ENCODE data around the gene ARFGAP1. TPM values are rescaled to one million over a fixed set of nuclear protein-coding genes. Genes with fewer than 3 reads are reported as not detected.

Gene ARFGAP1
- total and polyA plus RNA-seq, 2 of the 4 experiments (the other 2 are of a cell fraction): 59.1 to 194 TPM

GRCh38 chr20:63297371-63297781 is 24.8 kb downstream of the ARFGAP1 start:
- no peak overlapping the region for H3K4ac ChIP-seq (ENCODE audit: low read depth, low read length)
- H2BK5ac ChIP-seq (ENCODE audit: low read depth, low read length, poor library complexity, severe bottlenecking): no peak overlapping the region
- no peaks in the 10 kb centered on the region for H3K36me3 ChIP-seq (ENCODE audit: control insufficient read depth, insufficient read depth, low read length)
- H3K56ac ChIP-seq (ENCODE audit: extremely low read depth, insufficient read depth, low read length): no peak overlapping the region
- H2AK5ac ChIP-seq (ENCODE audit: low read depth, low read length): no peak overlapping the region
- TF ChIP-seq CEBPB (IDR thresholded peaks at IDR 0.05; ENCODE audit: low read depth, low read length) (no peak), BHLHE40 (IDR thresholded peaks at IDR 0.05; ENCODE audit: low read depth, low read length) (no peak), RAD21 (IDR thresholded peaks at IDR 0.05; ENCODE audit: low read length) (no peak), USF2 (IDR thresholded peaks at IDR 0.05; ENCODE audit: low read depth, low read length) (no peak), FOS (IDR thresholded peaks at IDR 0.05; ENCODE audit: low read depth, low read length) (no peak), MAFK (IDR thresholded peaks at IDR 0.05; ENCODE audit: low read depth, low read length) (no peak), RFX5 (IDR thresholded peaks at IDR 0.05; ENCODE audit: low read depth, low read length) (no peak), ELK1 (IDR thresholded peaks at IDR 0.05; ENCODE audit: borderline replicate concordance, low read depth, low read length) (no peak), CTCF (conservative IDR thresholded peaks at IDR 0.05; ENCODE audit: low read depth, low read length) (no peak), CHD1 (IDR thresholded peaks at IDR 0.05; ENCODE audit: low read depth, low read length) (no peak), NFE2L2 (IDR thresholded peaks at IDR 0.05; ENCODE audit: low read depth, low read length) (no peak), SMC3 (IDR thresholded peaks at IDR 0.05; ENCODE audit: low read depth, low read length) (no peak), MAZ (IDR thresholded peaks at IDR 0.05; ENCODE audit: borderline replicate concordance, low read depth, low read length) (no peak), POLR2A (IDR thresholded peaks at IDR 0.05; ENCODE audit: low read depth, low read length) (no peak), MXI1 (IDR thresholded peaks at IDR 0.05; ENCODE audit: borderline replicate concordance, low read depth, low read length) (no peak), RCOR1 (IDR thresholded peaks at IDR 0.05; ENCODE audit: insufficient replicate concordance, low read length) (no peak)
- H4K8ac ChIP-seq (ENCODE audit: low read depth in 2 of 2, low read length in 2 of 2): no peak overlapping the region
- no peak overlapping the region for H2AFZ ChIP-seq (replicated peaks; ENCODE audit: low read length, poor library complexity)
- H2BK20ac ChIP-seq (ENCODE audit: low read depth, low read length): no peak overlapping the region
- dilution Hi-C loops (cut with HindIII; ENCODE audit: low sequenced_read_pairs, unreplicated experiment) (no loop called here), in situ Hi-C loops (cut with MboI; ENCODE audit: low sequenced_read_pairs) (no loop called here), intact Hi-C loops (cut with micrococcal nuclease) (no loop called here)
- H2AK9ac ChIP-seq (replicated peaks; ENCODE audit: low read depth, low read length, poor library complexity): no peak overlapping the region
- no peak overlapping the region for H3K23ac ChIP-seq (ENCODE audit: low read depth, low read length)
- BruUV-seq (replicated peaks): no TSS peak
- H3K27me3 ChIP-seq (ENCODE audit: control insufficient read depth, insufficient read depth, low read length): peaks cover 41% of the 10 kb centered on the region
- H3K9me1 ChIP-seq (ENCODE audit: insufficient read depth, low read length): no peaks in the 10 kb centered on the region
- H4K5ac ChIP-seq (ENCODE audit: low read depth, low read length): no peak overlapping the region
- H3K18ac ChIP-seq (ENCODE audit: low read depth, low read length): no peak overlapping the region
- no peaks in the 10 kb centered on the region for H3K4me1 ChIP-seq (ENCODE audit: control insufficient read depth, insufficient read depth, low read length)
- no peaks in the 10 kb centered on the region for H3K79me1 ChIP-seq (ENCODE audit: low read depth in 1 of 2, low read length in 2 of 2)
- no peak overlapping the region for H3K9ac ChIP-seq (ENCODE audit: low read depth, low read length)
- peaks cover 4% of the 10 kb centered on the region for H4K20me1 ChIP-seq (ENCODE audit: insufficient read depth, low read length)
- H3K27ac ChIP-seq (ENCODE audit: insufficient read depth, low read length): no peak overlapping the region
- ChIA-PET CTCF (no interaction called here), POLR2A (ENCODE audit: unreplicated experiment) (no interaction called here)
- no peak overlapping the region for H2BK120ac ChIP-seq (ENCODE audit: low read depth, low read length)
- H4K91ac ChIP-seq (ENCODE audit: insufficient read depth, low read depth, low read length): no peak overlapping the region
- DNase-seq (no peak), ATAC-seq (ENCODE audit: low read depth) (no peak)
- no peak overlapping the region for H3K4me3 ChIP-seq (ENCODE audit: insufficient read depth, low read depth, low read length)
- H2BK15ac ChIP-seq (ENCODE audit: low read depth, low read length): no peak overlapping the region
- 0% methylated on average over 1 of the region's 11 CpGs; no CpG with 5 or more reads in 1 of the 2 experiments for WGBS, 2 experiments (ENCODE audit: extremely low coverage in 2 of 2, insufficient read length in 1 of 2)
- peaks cover 2% of the 10 kb centered on the region; the same call in 1 of the 2 replicates for H3K9me3 ChIP-seq (ENCODE audit: control insufficient read depth, insufficient read depth, low read length)
- H3K4me2 ChIP-seq (ENCODE audit: low read depth, low read length): no peak overlapping the region
- no peak overlapping the region for H3K14ac ChIP-seq (replicated peaks; ENCODE audit: low read depth, low read length)
